ENCODE measurements around the gene PTPRC. TPM values are rescaled to one million over a fixed set of nuclear protein-coding genes. Genes with fewer than 3 reads are reported as not detected.

Gene PTPRC
- total RNA-seq, 1 experiment from 2014 or later, result 4.5 TPM

Other genes starting within 250 kb of the PTPRC start
- gene ATP6V1G3, start 98.4 kb upstream of the PTPRC start, total RNA-seq (2014; rRNA removed; shearing (Covaris generic)), result 0.84 TPM in 1 of 2 replicates, not detected in the other

All from M059J (cell line).